Subcutaneous abdominal adipose tissue (tissue), 5 donors: ENCODE measurements around the gene BMAL2.

Source experiments
- H3K27ac ChIP-seq: one replicate; pipeline ENCODE4 v1.7.0; 2013; ENCODE audit warnings: low read depth, mild to moderate bottlenecking, inconsistent platforms, low read length, moderate library complexity
- H3K27me3 ChIP-seq, 5 donors: one replicate each; pipeline ENCODE4 v1.7.0; 2013; ENCODE audit warnings: low read length in 5 of 5, inconsistent platforms in 1 of 5; ENCODE audit not compliant: control insufficient read depth in 5 of 5, insufficient read depth in 4 of 5
- H3K36me3 ChIP-seq, 5 donors: one replicate each; pipeline ENCODE4 v1.7.0; 2013; ENCODE audit warnings: low read length in 5 of 5; ENCODE audit not compliant: control insufficient read depth in 5 of 5, insufficient read depth in 5 of 5
- H3K4me1 ChIP-seq, 5 donors: one replicate each; pipeline ENCODE4 v1.7.0; 2013; ENCODE audit warnings: low read length in 5 of 5, mild to moderate bottlenecking in 3 of 5, moderate library complexity in 1 of 5; ENCODE audit not compliant: control insufficient read depth in 5 of 5, insufficient read depth in 5 of 5
- H3K4me3 ChIP-seq, 5 donors: one replicate each; pipeline ENCODE4 v1.7.0; 2013; ENCODE audit warnings: low read length in 5 of 5, low read depth in 1 of 5
- H3K9ac ChIP-seq, 5 donors: one replicate each; pipeline ENCODE4 v1.7.0; 2013; ENCODE audit warnings: low read length in 5 of 5, mild to moderate bottlenecking in 4 of 5, moderate library complexity in 3 of 5
- H3K9me3 ChIP-seq, 5 donors: one replicate each; pipeline ENCODE4 v1.7.0; 2013; ENCODE audit warnings: low read length in 5 of 5; ENCODE audit not compliant: control insufficient read depth in 5 of 5
- donor health status: healthy.
- donor health status: healthy.
- donor health status: healthy.
- donor health status: healthy.
- donor health status: healthy.

The BMAL2 gene

GRCh38 chr12:27297566-27297965 is 35.1 kb upstream of the BMAL2 start:
- Histone ChIP-seq H3K4me1 (peaks cover 2 to 36% (median 14%) of the 10 kb centered on the region in 5 donors), H3K27ac (peak overlapping the region; percentile 70), H3K4me3 (no peak overlapping the region), H3K9me3 (no peaks in the 10 kb centered on the region), H3K9ac (peak overlapping the region in 1 of 5 donors; percentile 53), H3K27me3 (no peaks in the 10 kb centered on the region), H3K36me3 (peaks cover 12 to 36% (median 17%) of the 10 kb centered on the region in 5 donors)

GRCh38 chr12:27299102-27299501 is 33.5 kb upstream of the BMAL2 start:
- Histone ChIP-seq H3K4me1 (peaks cover 2 to 21% (median 8%) of the 10 kb centered on the region in 5 donors), H3K27ac (no peak overlapping the region), H3K27me3 (no peaks in the 10 kb centered on the region), H3K36me3 (peaks cover 20 to 43% (median 22%) of the 10 kb centered on the region in 5 donors), H3K9me3 (no peaks in the 10 kb centered on the region), H3K9ac (no peak overlapping the region), H3K4me3 (no peak overlapping the region)

GRCh38 chr12:27300226-27300625 is 32.4 kb upstream of the BMAL2 start:
- peaks cover 20 to 43% (median 22%) of the 10 kb centered on the region in 5 donors for H3K36me3 ChIP-seq
- no peaks in the 10 kb centered on the region for H3K9me3 ChIP-seq
- peaks cover 0 to 11% (median 2%) of the 10 kb centered on the region in 5 donors for H3K4me1 ChIP-seq
- no peak overlapping the region for H3K9ac ChIP-seq
- no peaks in the 10 kb centered on the region for H3K27me3 ChIP-seq
- no peak overlapping the region for H3K27ac ChIP-seq
- H3K4me3 ChIP-seq, result no peak overlapping the region

- no peaks in the 10 kb centered on the region for H3K9me3 ChIP-seq
- no peak overlapping the region for H3K4me3 ChIP-seq
- no peak overlapping the region for H3K27ac ChIP-seq
- H3K9ac ChIP-seq, result peak overlapping the region in 1 of 5 donors; percentile 26
- H3K36me3 ChIP-seq, result peaks cover 14 to 37% (median 20%) of the 10 kb centered on the region in 5 donors
- peaks cover 0 to 8% (median 2%) of the 10 kb centered on the region in 5 donors for H3K4me1 ChIP-seq
- H3K27me3 ChIP-seq, result no peaks in the 10 kb centered on the region
Measured at GRCh38 chr12:27303139-27304111, 29.2 kb upstream of the BMAL2 start.

- H3K4me1 ChIP-seq, result peaks cover 0 to 8% (median 2%) of the 10 kb centered on the region in 5 donors
- peaks cover 21 to 40% (median 22%) of the 10 kb centered on the region in 5 donors for H3K36me3 ChIP-seq
- H3K9ac ChIP-seq, result peak overlapping the region in 1 of 5 donors; percentile 28
- no peak overlapping the region for H3K4me3 ChIP-seq
- no peaks in the 10 kb centered on the region for H3K27me3 ChIP-seq
- H3K9me3 ChIP-seq, result no peaks in the 10 kb centered on the region
- H3K27ac ChIP-seq, result peak overlapping the region; percentile 55
Measured at GRCh38 chr12:27304856-27305255, 27.8 kb upstream of the BMAL2 start.

GRCh38 chr12:27305673-27306456 is 26.8 kb upstream of the BMAL2 start:
- no peaks in the 10 kb centered on the region for H3K9me3 ChIP-seq
- peak overlapping the region; percentile 61 for H3K27ac ChIP-seq
- no peak overlapping the region for H3K4me3 ChIP-seq
- peak overlapping the region in 2 of 5 donors; percentile 43 to 52 for H3K9ac ChIP-seq
- no peaks in the 10 kb centered on the region for H3K27me3 ChIP-seq
- H3K4me1 ChIP-seq, result peaks cover 0 to 8% (median 2%) of the 10 kb centered on the region in 5 donors
- H3K36me3 ChIP-seq, result peaks cover 24 to 44% (median 31%) of the 10 kb centered on the region in 5 donors

- no peak overlapping the region for H3K27ac ChIP-seq
- H3K27me3 ChIP-seq, result no peaks in the 10 kb centered on the region
- no peak overlapping the region for H3K4me3 ChIP-seq
- H3K9ac ChIP-seq, result no peak overlapping the region
- peaks cover 29 to 50% (median 36%) of the 10 kb centered on the region in 5 donors for H3K36me3 ChIP-seq
- H3K9me3 ChIP-seq, result no peaks in the 10 kb centered on the region
- H3K4me1 ChIP-seq, result peaks cover 0 to 3% (median 0%) of the 10 kb centered on the region in 5 donors
Measured at GRCh38 chr12:27309293-27309994, 23.2 kb upstream of the BMAL2 start.

GRCh38 chr12:27309995-27310315 is 22.7 kb upstream of the BMAL2 start:
- H3K4me1 ChIP-seq, result peaks cover 0 to 3% (median 0%) of the 10 kb centered on the region in 5 donors
- H3K4me3 ChIP-seq, result no peak overlapping the region
- H3K27ac ChIP-seq, result no peak overlapping the region
- H3K9ac ChIP-seq, result no peak overlapping the region
- no peaks in the 10 kb centered on the region for H3K27me3 ChIP-seq
- peaks cover 31 to 52% (median 38%) of the 10 kb centered on the region in 5 donors for H3K36me3 ChIP-seq
- no peaks in the 10 kb centered on the region for H3K9me3 ChIP-seq

GRCh38 chr12:27316947-27317346 is 15.7 kb upstream of the BMAL2 start:
- H3K36me3 ChIP-seq, result peaks cover 48 to 76% (median 57%) of the 10 kb centered on the region in 5 donors
- no peak overlapping the region for H3K9ac ChIP-seq
- no peaks in the 10 kb centered on the region for H3K27me3 ChIP-seq
- H3K9me3 ChIP-seq, result no peaks in the 10 kb centered on the region
- no peak overlapping the region for H3K27ac ChIP-seq
- no peak overlapping the region for H3K4me3 ChIP-seq
- H3K4me1 ChIP-seq, result peaks cover 0 to 4% (median 2%) of the 10 kb centered on the region in 5 donors
